DOHH2 (cell line): Measurements from ENCODE around the gene B3GALNT1.

Experiments
- H3F3A ChIP-seq: fragments of 200-600 bp; sonication (generic), shearing (Covaris generic); 2 replicates; pipeline ENCODE4 v1.6.0; 2016; ENCODE audit warnings: antibody characterized with exemption, mild to moderate bottlenecking; ENCODE audit not compliant: control insufficient read depth, insufficient read depth
- H3K27ac ChIP-seq: fragments of 200-600 bp; sonication (generic); 2 replicates; pipeline ENCODE4 v1.5.1; 2014; ENCODE audit warnings: low read depth, mild to moderate bottlenecking, low read length, moderate library complexity
- H3K27me3 ChIP-seq: fragments of 200-600 bp; sonication (generic); 2 replicates; pipeline ENCODE4 v1.6.1; 2014; ENCODE audit warnings: mild to moderate bottlenecking, low read length, mixed read lengths; ENCODE audit not compliant: control insufficient read depth
- H3K36me3 ChIP-seq: fragments of 200-600 bp; sonication (generic); 2 replicates; pipeline ENCODE4 v1.6.1; 2014; ENCODE audit warnings: mild to moderate bottlenecking, low read length, moderate library complexity, mixed read lengths; ENCODE audit not compliant: control insufficient read depth
- H3K4me1 ChIP-seq: fragments of 200-600 bp; sonication (generic); 2 replicates; pipeline ENCODE4 v1.6.1; 2014; ENCODE audit warnings: mild to moderate bottlenecking, low read length, mixed read lengths; ENCODE audit not compliant: control insufficient read depth
- H3K4me2 ChIP-seq: fragments of 200-600 bp; sonication (generic); 2 replicates; pipeline ENCODE4 v1.6.0; 2014; ENCODE audit warnings: mild to moderate bottlenecking, low read length, moderate library complexity
- H3K4me3 ChIP-seq: fragments of 200-600 bp; sonication (generic); 2 replicates; pipeline ENCODE4 v1.5.1; 2014; ENCODE audit warnings: mild to moderate bottlenecking, low read length, mixed read lengths
- H3K79me2 ChIP-seq: fragments of 200-600 bp; sonication (generic); 2 replicates; pipeline ENCODE4 v1.6.1; 2014; ENCODE audit warnings: mild to moderate bottlenecking, low read length, mixed read lengths; ENCODE audit not compliant: control insufficient read depth
- H3K9me2 ChIP-seq: fragments of 200-600 bp; sonication (generic); replicated peaks from 2 replicates; pipeline ENCODE4 v1.6.1; 2014; ENCODE audit warnings: mild to moderate bottlenecking, low read length, mixed read lengths; ENCODE audit not compliant: control insufficient read depth
- H3K9me3 ChIP-seq: fragments of 200-600 bp; sonication (generic); 2 replicates; pipeline ENCODE4 v1.6.1; 2014; ENCODE audit warnings: antibody characterized with exemption, low read length, mixed read lengths; ENCODE audit not compliant: control insufficient read depth, insufficient read depth
- H4K20me1 ChIP-seq: fragments of 200-600 bp; sonication (generic); 2 replicates; pipeline ENCODE4 v1.6.0; 2014; ENCODE audit warnings: low read depth, mild to moderate bottlenecking, antibody characterized with exemption, low read length, moderate library complexity; ENCODE audit not compliant: control insufficient read depth, insufficient read depth
- EZH2phosphoT487 ChIP-seq: fragments of 200-600 bp; sonication (generic); IDR thresholded peaks from 2 replicates; pipeline ENCODE4 v1.6.1; 2017; ENCODE audit warnings: borderline replicate concordance, mild to moderate bottlenecking, antibody characterized with exemption, low read length, moderate library complexity, mixed read lengths
- TF ChIP-seq, protein P1 (sequence below): fragments of 200-600 bp; sonication (generic); IDR thresholded peaks from one replicate; pipeline ENCODE4 v1.5.1; 2014; ENCODE audit warnings: antibody characterized with exemption, mild to moderate bottlenecking, low read depth, low read length; ENCODE audit not compliant: poor library complexity, severe bottlenecking

Gene B3GALNT1

DNA sequence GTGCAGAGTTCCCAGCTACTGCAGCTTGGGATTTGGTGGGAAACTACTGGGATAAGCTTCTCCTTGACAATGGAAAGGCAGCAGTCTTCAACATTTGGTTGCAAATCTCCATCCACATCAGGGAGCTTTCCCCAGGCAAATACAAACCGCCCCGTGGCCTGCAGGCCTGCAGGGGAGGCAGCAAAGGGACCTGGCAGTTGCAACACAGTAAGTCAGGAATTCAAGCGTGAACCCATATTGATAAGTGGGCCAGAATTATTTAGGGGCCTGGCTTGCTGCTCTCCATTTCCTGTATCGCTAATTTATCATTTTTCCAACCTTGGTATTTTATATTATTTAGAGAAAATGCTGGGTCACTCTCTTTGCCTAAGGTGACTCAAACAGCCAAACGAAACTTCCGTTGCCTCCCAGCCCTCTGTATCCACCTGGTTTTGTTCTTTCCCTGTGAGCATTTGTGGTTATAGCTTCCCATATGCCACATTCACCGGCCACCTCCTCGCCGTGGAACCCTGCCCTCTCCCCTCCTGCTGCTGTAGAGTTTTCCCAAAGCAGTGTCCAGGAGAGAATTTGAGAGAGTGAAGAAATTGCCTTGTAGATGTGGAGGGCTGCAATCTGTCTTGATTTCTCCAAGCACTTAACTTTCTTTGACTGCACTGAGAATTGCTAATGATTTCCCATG, 34.8 kb downstream of the B3GALNT1 start:
- no peaks in the 10 kb centered on the region for H3K79me2 ChIP-seq
- H3K4me2 ChIP-seq = no peak overlapping the region
- no peak overlapping the region for H3K27ac ChIP-seq
- TF ChIP-seq, protein P1, sequence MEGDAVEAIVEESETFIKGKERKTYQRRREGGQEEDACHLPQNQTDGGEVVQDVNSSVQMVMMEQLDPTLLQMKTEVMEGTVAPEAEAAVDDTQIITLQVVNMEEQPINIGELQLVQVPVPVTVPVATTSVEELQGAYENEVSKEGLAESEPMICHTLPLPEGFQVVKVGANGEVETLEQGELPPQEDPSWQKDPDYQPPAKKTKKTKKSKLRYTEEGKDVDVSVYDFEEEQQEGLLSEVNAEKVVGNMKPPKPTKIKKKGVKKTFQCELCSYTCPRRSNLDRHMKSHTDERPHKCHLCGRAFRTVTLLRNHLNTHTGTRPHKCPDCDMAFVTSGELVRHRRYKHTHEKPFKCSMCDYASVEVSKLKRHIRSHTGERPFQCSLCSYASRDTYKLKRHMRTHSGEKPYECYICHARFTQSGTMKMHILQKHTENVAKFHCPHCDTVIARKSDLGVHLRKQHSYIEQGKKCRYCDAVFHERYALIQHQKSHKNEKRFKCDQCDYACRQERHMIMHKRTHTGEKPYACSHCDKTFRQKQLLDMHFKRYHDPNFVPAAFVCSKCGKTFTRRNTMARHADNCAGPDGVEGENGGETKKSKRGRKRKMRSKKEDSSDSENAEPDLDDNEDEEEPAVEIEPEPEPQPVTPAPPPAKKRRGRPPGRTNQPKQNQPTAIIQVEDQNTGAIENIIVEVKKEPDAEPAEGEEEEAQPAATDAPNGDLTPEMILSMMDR = no peak
- TF ChIP-seq EZH2phosphoT487 = no peak
- no peaks in the 10 kb centered on the region for H3F3A ChIP-seq
- peaks cover 9% of the 10 kb centered on the region for H3K4me1 ChIP-seq
- 0 out of 2 replicates have a peak, but pooled peaks cover 4% of the 10 kb centered on the region for H3K36me3 ChIP-seq
- H3K27me3 ChIP-seq = no peaks in the 10 kb centered on the region
- no peaks in the 10 kb centered on the region for H3K9me2 ChIP-seq
- H4K20me1 ChIP-seq = no peaks in the 10 kb centered on the region
- H3K4me3 ChIP-seq = no peak overlapping the region
- no peaks in the 10 kb centered on the region for H3K9me3 ChIP-seq

DNA sequence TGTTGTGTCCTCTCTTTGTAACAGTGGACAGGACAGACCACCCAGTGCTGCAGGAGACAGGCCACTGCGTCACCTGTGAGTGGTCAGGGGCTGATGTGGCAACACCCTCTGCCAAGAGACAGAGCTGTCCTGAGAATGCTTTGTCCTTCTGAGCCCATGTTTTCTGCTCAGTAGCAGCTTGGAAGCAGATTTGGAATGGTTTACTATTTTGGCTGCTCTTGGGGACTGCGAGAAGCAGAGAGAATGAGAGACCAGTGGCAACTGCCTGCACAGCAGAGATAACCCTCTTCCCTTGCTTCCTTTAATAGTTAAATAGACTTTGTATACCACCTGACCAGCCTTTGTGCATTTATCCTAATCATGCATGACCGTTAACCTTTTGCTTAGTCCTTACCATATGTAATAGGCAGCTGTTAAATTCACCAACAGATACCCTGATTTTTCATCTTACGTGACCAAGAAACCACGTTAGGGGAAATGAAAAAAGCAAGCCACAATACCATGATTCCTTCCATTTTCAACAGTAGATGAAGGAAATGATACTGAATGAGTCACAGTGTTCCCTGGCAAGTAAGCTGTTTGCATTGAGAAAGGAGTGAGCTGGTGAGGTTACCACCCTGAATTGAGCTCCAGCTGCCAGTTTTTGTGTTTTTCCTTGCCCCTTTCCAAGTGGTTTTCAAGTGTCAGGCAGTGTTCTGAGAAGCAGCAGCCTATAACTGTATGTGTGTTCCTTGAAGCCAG, 35.5 kb downstream of the B3GALNT1 start:
- no peaks in the 10 kb centered on the region for H4K20me1 ChIP-seq
- H3K27me3 ChIP-seq = no peaks in the 10 kb centered on the region
- no peaks in the 10 kb centered on the region for H3K9me2 ChIP-seq
- H3K27ac ChIP-seq = no peak overlapping the region
- no peaks in the 10 kb centered on the region for H3K9me3 ChIP-seq
- TF ChIP-seq, protein P1 = no peak
- no peak for TF ChIP-seq EZH2phosphoT487
- no peak overlapping the region for H3K4me2 ChIP-seq
- no peaks in the 10 kb centered on the region for H3F3A ChIP-seq
- no peak overlapping the region for H3K4me3 ChIP-seq
- H3K36me3 ChIP-seq = 0 out of 2 replicates have a peak, but pooled peaks cover 4% of the 10 kb centered on the region
- H3K79me2 ChIP-seq = no peaks in the 10 kb centered on the region
- peaks cover 9% of the 10 kb centered on the region for H3K4me1 ChIP-seq

DNA sequence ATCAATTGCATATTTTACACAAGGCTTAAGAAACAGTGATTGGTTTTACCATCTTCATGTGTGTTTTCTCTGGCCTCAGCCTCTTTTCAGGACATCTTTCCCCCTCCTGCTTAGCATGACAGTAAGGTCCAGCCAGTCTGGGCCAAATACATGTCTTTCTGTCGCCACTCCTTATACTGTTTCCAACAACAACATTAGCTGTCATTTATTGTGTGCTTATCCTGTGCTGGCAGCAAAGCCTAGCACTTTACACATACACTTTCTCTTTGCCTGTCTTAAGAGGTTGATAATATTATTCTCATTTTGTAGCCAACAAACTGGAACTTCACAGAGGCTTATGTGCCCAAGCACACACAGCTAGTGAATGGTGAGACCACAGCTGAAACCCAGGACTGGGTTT, 37.8 kb downstream of the B3GALNT1 start:
- 0 out of 2 replicates have a peak, but pooled peaks cover 4% of the 10 kb centered on the region for H3K36me3 ChIP-seq
- TF ChIP-seq, protein P1 = no peak
- no peak for TF ChIP-seq EZH2phosphoT487
- H3K4me2 ChIP-seq = no peak overlapping the region
- H4K20me1 ChIP-seq = no peaks in the 10 kb centered on the region
- H3K4me3 ChIP-seq = no peak overlapping the region
- no peak overlapping the region for H3K27ac ChIP-seq
- no peaks in the 10 kb centered on the region for H3K9me2 ChIP-seq
- no peaks in the 10 kb centered on the region for H3K27me3 ChIP-seq
- H3K79me2 ChIP-seq = no peaks in the 10 kb centered on the region
- no peaks in the 10 kb centered on the region for H3F3A ChIP-seq
- H3K4me1 ChIP-seq = peaks cover 9% of the 10 kb centered on the region
- no peaks in the 10 kb centered on the region for H3K9me3 ChIP-seq
